ENCODE measurements around the gene THSD4.

THSD4 gene

GRCh38 chr15:71786673-71787072, 671.4 kb downstream of the THSD4 start:
- POLR2A ChIA-PET = no interaction called here
- Histone ChIP-seq H3K27me3 (replicated peaks in 2 of 5; ENCODE audit: control insufficient read depth in 4 of 5, insufficient read depth in 5 of 5, low read length in 4 of 5) (peaks cover 0 to 2% (median 0%) of the 10 kb centered on the region in 5 experiments), H3K27ac (ENCODE audit: insufficient read depth in 1 of 2, low read depth in 1 of 2, low read length in 2 of 2, poor library complexity in 1 of 2, severe bottlenecking in 2 of 2) (no peak overlapping the region), H3K4me1 (ENCODE audit: control extremely low read depth in 1 of 4, control insufficient read depth in 4 of 4, insufficient read depth in 4 of 4, low read length in 3 of 4) (no peaks in the 10 kb centered on the region), H3K4me3 (ENCODE audit: control insufficient read depth in 1 of 7, extremely low read depth in 1 of 7, insufficient read depth in 4 of 7, low read depth in 2 of 7, low read length in 6 of 7) (no peak overlapping the region), H3K9me3 (ENCODE audit: control extremely low read depth in 1 of 5, control insufficient read depth in 4 of 5, insufficient read depth in 2 of 5, low read depth in 1 of 5, low read length in 4 of 5) (no peaks in the 10 kb centered on the region), H3K36me3 (ENCODE audit: control insufficient read depth in 4 of 4, insufficient read depth in 4 of 4, low read length in 3 of 4) (no peaks in the 10 kb centered on the region)
- no peak for DNase-seq
- CTCF ChIA-PET = interaction anchor here (1.4 kb wide), 1 partner anchor 43 kb away, joined by 5 read pairs; no protein-coding TSS in a partner anchor
- 78% methylated on average over 5 of the region's 7 CpGs for WGBS (ENCODE audit: insufficient coverage)

- Histone ChIP-seq H3K27ac (ENCODE audit: insufficient read depth in 1 of 2, low read depth in 1 of 2, low read length in 2 of 2, poor library complexity in 1 of 2, severe bottlenecking in 2 of 2) (no peak overlapping the region), H3K9me3 (ENCODE audit: control extremely low read depth in 1 of 5, control insufficient read depth in 4 of 5, insufficient read depth in 2 of 5, low read depth in 1 of 5, low read length in 4 of 5) (no peaks in the 10 kb centered on the region), H3K4me3 (ENCODE audit: control insufficient read depth in 1 of 7, extremely low read depth in 1 of 7, insufficient read depth in 4 of 7, low read depth in 2 of 7, low read length in 6 of 7) (no peak overlapping the region), H3K4me1 (ENCODE audit: control extremely low read depth in 1 of 4, control insufficient read depth in 4 of 4, insufficient read depth in 4 of 4, low read length in 3 of 4) (no peaks in the 10 kb centered on the region), H3K36me3 (ENCODE audit: control insufficient read depth in 4 of 4, insufficient read depth in 4 of 4, low read length in 3 of 4) (no peaks in the 10 kb centered on the region), H3K27me3 (replicated peaks in 2 of 5; ENCODE audit: control insufficient read depth in 4 of 5, insufficient read depth in 5 of 5, low read length in 4 of 5) (peaks cover 0 to 2% (median 0%) of the 10 kb centered on the region in 5 experiments)
- CTCF ChIA-PET = interaction anchor here (1.5 kb wide), 1 partner anchor 14 kb away, joined by 3 read pairs; no protein-coding TSS in a partner anchor
- WGBS (ENCODE audit: insufficient coverage) = 90% methylated on average over 13 of the region's 15 CpGs
- DNase-seq = no peak
- POLR2A ChIA-PET = no interaction called here
These were observed 673.6 kb downstream of the THSD4 start for GRCh38 chr15:71788646-71789579.

GRCh38 chr15:71789616-71790015, 674.3 kb downstream of the THSD4 start:
- 100% methylated on average over 5 of the region's 6 CpGs for WGBS (ENCODE audit: insufficient coverage)
- no peak for DNase-seq
- POLR2A ChIA-PET = no interaction called here
- Histone ChIP-seq H3K27me3 (replicated peaks in 2 of 5; ENCODE audit: control insufficient read depth in 4 of 5, insufficient read depth in 5 of 5, low read length in 4 of 5) (peaks cover 0 to 2% (median 0%) of the 10 kb centered on the region in 5 experiments), H3K36me3 (ENCODE audit: control insufficient read depth in 4 of 4, insufficient read depth in 4 of 4, low read length in 3 of 4) (no peaks in the 10 kb centered on the region), H3K27ac (ENCODE audit: insufficient read depth in 1 of 2, low read depth in 1 of 2, low read length in 2 of 2, poor library complexity in 1 of 2, severe bottlenecking in 2 of 2) (no peak overlapping the region), H3K9me3 (ENCODE audit: control extremely low read depth in 1 of 5, control insufficient read depth in 4 of 5, insufficient read depth in 2 of 5, low read depth in 1 of 5, low read length in 4 of 5) (no peaks in the 10 kb centered on the region), H3K4me3 (ENCODE audit: control insufficient read depth in 1 of 7, extremely low read depth in 1 of 7, insufficient read depth in 4 of 7, low read depth in 2 of 7, low read length in 6 of 7) (no peak overlapping the region), H3K4me1 (ENCODE audit: control extremely low read depth in 1 of 4, control insufficient read depth in 4 of 4, insufficient read depth in 4 of 4, low read length in 3 of 4) (no peaks in the 10 kb centered on the region)
- CTCF ChIA-PET = no interaction called here

- WGBS (ENCODE audit: insufficient coverage) = 85% methylated on average over 6 of the region's 10 CpGs
- DNase-seq = no peak
These were observed 674.8 kb downstream of the THSD4 start for GRCh38 chr15:71790081-71790480.

GRCh38 chr15:71791975-71792374, 676.7 kb downstream of the THSD4 start:
- CTCF ChIA-PET = interaction anchor here (1.2 kb wide), 1 partner anchor 9 kb away, joined by 9 read pairs; no protein-coding TSS in a partner anchor

More at GRCh38 chr15:71790081-71790480, 674.8 kb downstream of the THSD4 start:
- no peaks in the 10 kb centered on the region for H3K36me3 ChIP-seq (ENCODE audit: control insufficient read depth in 4 of 4, insufficient read depth in 4 of 4, low read length in 3 of 4)
- no peak overlapping the region for H3K27ac ChIP-seq (ENCODE audit: insufficient read depth in 1 of 2, low read depth in 1 of 2, low read length in 2 of 2, poor library complexity in 1 of 2, severe bottlenecking in 2 of 2)
- H3K9me3 ChIP-seq (ENCODE audit: control extremely low read depth in 1 of 5, control insufficient read depth in 4 of 5, insufficient read depth in 2 of 5, low read depth in 1 of 5, low read length in 4 of 5) = no peaks in the 10 kb centered on the region
- ChIA-PET CTCF (interaction anchor here (0.7 kb wide), 1 partner anchor 11 kb away, joined by 3 read pairs; no protein-coding TSS in a partner anchor), POLR2A (no interaction called here)
- no peak overlapping the region for H3K4me3 ChIP-seq (ENCODE audit: control insufficient read depth in 1 of 7, extremely low read depth in 1 of 7, insufficient read depth in 4 of 7, low read depth in 2 of 7, low read length in 6 of 7)
- H3K27me3 ChIP-seq (replicated peaks in 2 of 5; ENCODE audit: control insufficient read depth in 4 of 5, insufficient read depth in 5 of 5, low read length in 4 of 5) = peaks cover 0 to 2% (median 0%) of the 10 kb centered on the region in 5 experiments
- no peaks in the 10 kb centered on the region for H3K4me1 ChIP-seq (ENCODE audit: control extremely low read depth in 1 of 4, control insufficient read depth in 4 of 4, insufficient read depth in 4 of 4, low read length in 3 of 4)

GRCh38 chr15:71792521-71792920, 677.2 kb downstream of the THSD4 start:
- Histone ChIP-seq H3K9me3 (ENCODE audit: control extremely low read depth in 1 of 5, control insufficient read depth in 4 of 5, insufficient read depth in 2 of 5, low read depth in 1 of 5, low read length in 4 of 5) (no peaks in the 10 kb centered on the region), H3K27me3 (replicated peaks in 2 of 5; ENCODE audit: control insufficient read depth in 4 of 5, insufficient read depth in 5 of 5, low read length in 4 of 5) (peaks cover 0 to 2% (median 0%) of the 10 kb centered on the region in 5 experiments), H3K4me1 (ENCODE audit: control extremely low read depth in 1 of 4, control insufficient read depth in 4 of 4, insufficient read depth in 4 of 4, low read length in 3 of 4) (no peaks in the 10 kb centered on the region), H3K36me3 (ENCODE audit: control insufficient read depth in 4 of 4, insufficient read depth in 4 of 4, low read length in 3 of 4) (no peaks in the 10 kb centered on the region), H3K27ac (ENCODE audit: insufficient read depth in 1 of 2, low read depth in 1 of 2, low read length in 2 of 2, poor library complexity in 1 of 2, severe bottlenecking in 2 of 2) (no peak overlapping the region), H3K4me3 (ENCODE audit: control insufficient read depth in 1 of 7, extremely low read depth in 1 of 7, insufficient read depth in 4 of 7, low read depth in 2 of 7, low read length in 6 of 7) (no peak overlapping the region)
- ChIA-PET CTCF (interaction anchor here (1.2 kb wide), 1 partner anchor 9 kb away, joined by 9 read pairs; no protein-coding TSS in a partner anchor), POLR2A (no interaction called here)
- WGBS (ENCODE audit: insufficient coverage) = 80% methylated on average over 1 of the region's 2 CpGs
- no peak for DNase-seq

More at GRCh38 chr15:71791975-71792374, 676.7 kb downstream of the THSD4 start:
- POLR2A ChIA-PET = interaction anchor here (0.6 kb wide), 1 partner anchor 658 kb away, joined by 4 read pairs; no protein-coding TSS in a partner anchor
- Histone ChIP-seq H3K36me3 (ENCODE audit: control insufficient read depth in 4 of 4, insufficient read depth in 4 of 4, low read length in 3 of 4) (no peaks in the 10 kb centered on the region), H3K9me3 (ENCODE audit: control extremely low read depth in 1 of 5, control insufficient read depth in 4 of 5, insufficient read depth in 2 of 5, low read depth in 1 of 5, low read length in 4 of 5) (no peaks in the 10 kb centered on the region), H3K27me3 (replicated peaks in 2 of 5; ENCODE audit: control insufficient read depth in 4 of 5, insufficient read depth in 5 of 5, low read length in 4 of 5) (peaks cover 0 to 2% (median 0%) of the 10 kb centered on the region in 5 experiments), H3K4me3 (ENCODE audit: control insufficient read depth in 1 of 7, extremely low read depth in 1 of 7, insufficient read depth in 4 of 7, low read depth in 2 of 7, low read length in 6 of 7) (no peak overlapping the region), H3K27ac (ENCODE audit: insufficient read depth in 1 of 2, low read depth in 1 of 2, low read length in 2 of 2, poor library complexity in 1 of 2, severe bottlenecking in 2 of 2) (no peak overlapping the region), H3K4me1 (ENCODE audit: control extremely low read depth in 1 of 4, control insufficient read depth in 4 of 4, insufficient read depth in 4 of 4, low read length in 3 of 4) (no peaks in the 10 kb centered on the region)
- DNase-seq = no peak
- WGBS (ENCODE audit: insufficient coverage) = 100% methylated on average over 6 of the region's 7 CpGs

GRCh38 chr15:71798641-71799040, 683.4 kb downstream of the THSD4 start:
- DNase-seq = no peak
- no peak overlapping the region for H3K4me3 ChIP-seq (ENCODE audit: control insufficient read depth in 1 of 7, extremely low read depth in 1 of 7, insufficient read depth in 4 of 7, low read depth in 2 of 7, low read length in 6 of 7)
- POLR2A ChIA-PET = no interaction called here
- no peak overlapping the region for H3K27ac ChIP-seq (ENCODE audit: insufficient read depth in 1 of 2, low read depth in 1 of 2, low read length in 2 of 2, poor library complexity in 1 of 2, severe bottlenecking in 2 of 2)
- no peaks in the 10 kb centered on the region for H3K4me1 ChIP-seq (ENCODE audit: control extremely low read depth in 1 of 4, control insufficient read depth in 4 of 4, insufficient read depth in 4 of 4, low read length in 3 of 4)
- WGBS (ENCODE audit: insufficient coverage) = 93% methylated on average over 6 of the region's 6 CpGs
- no peaks in the 10 kb centered on the region for H3K27me3 ChIP-seq (replicated peaks in 2 of 5; ENCODE audit: control insufficient read depth in 4 of 5, insufficient read depth in 5 of 5, low read length in 4 of 5)
- CTCF ChIA-PET = interaction anchor here (1.2 to 1.4 kb wide), 3 partner anchors 14 to 44 kb away, joined by 3 to 4 read pairs (median 3); no protein-coding TSS in a partner anchor
- no peaks in the 10 kb centered on the region for H3K36me3 ChIP-seq (ENCODE audit: control insufficient read depth in 4 of 4, insufficient read depth in 4 of 4, low read length in 3 of 4)
- no peaks in the 10 kb centered on the region for H3K9me3 ChIP-seq (ENCODE audit: control extremely low read depth in 1 of 5, control insufficient read depth in 4 of 5, insufficient read depth in 2 of 5, low read depth in 1 of 5, low read length in 4 of 5)
